ENCODE results near the gene ZSCAN22.

GRCh38 chr19:58350871-58351557, 24.2 kb downstream of the ZSCAN22 start:
- TF ChIP-seq CTCF (IDR thresholded peaks at IDR 0.05) (no peak), EP300 (IDR thresholded peaks at IDR 0.05) (no peak), POLR2A (IDR thresholded peaks at IDR 0.05) (no peak), POLR2AphosphoS5 (IDR thresholded peaks at IDR 0.05) (no peak)
